ENCODE results near the gene ECT2.

- TF ChIP-seq GATA2 (IDR thresholded peaks at IDR 0.05; ENCODE audit: low read depth, low read length) (no peak), GATA3 (IDR thresholded peaks at IDR 0.05; ENCODE audit: low read depth, low read length) (no peak)
These were observed 48.8 kb upstream of the ECT2 start for GRCh38 chr3:172701751-172702150.
